KBM-7 (cell line): ENCODE measurements around the gene NUP205.

Source experiments
- DNase-seq: peaks from one replicate; pipeline ENCODE4 v3.0.0-alpha.2; 2015
- in situ Hi-C: fragments of 300-500 bp; cut with MboI; formaldehyde crosslinking; loops from 2 replicates; pipeline ENCODE4 v1.14.3; 2020; ENCODE audit warnings: low sequenced_read_pairs, low pct_unique_long_range_greater_than_20kb, mixed read lengths

The NUP205 gene

DNA sequence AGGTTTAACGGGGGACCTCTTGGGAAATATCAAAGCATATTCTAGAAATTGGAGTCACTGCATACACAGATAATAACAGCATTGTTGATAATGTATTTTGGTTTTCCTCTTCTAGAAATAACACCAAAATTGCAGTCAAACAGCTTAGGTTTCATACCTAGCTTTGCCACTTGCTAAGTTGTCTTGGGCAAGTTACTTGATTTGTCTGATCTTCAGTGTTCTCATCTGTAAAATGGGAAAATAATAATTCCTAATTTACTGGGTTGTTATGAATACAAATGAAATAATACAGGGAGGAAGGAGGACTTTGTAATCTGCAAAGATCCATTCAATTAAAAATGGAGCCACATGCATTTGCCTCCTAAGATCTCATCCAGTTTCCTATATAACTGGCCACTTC lies 20.3 kb upstream of the NUP205 start:
- in situ Hi-C loops, result no loop called here
- DNase-seq, result no peak

DNA sequence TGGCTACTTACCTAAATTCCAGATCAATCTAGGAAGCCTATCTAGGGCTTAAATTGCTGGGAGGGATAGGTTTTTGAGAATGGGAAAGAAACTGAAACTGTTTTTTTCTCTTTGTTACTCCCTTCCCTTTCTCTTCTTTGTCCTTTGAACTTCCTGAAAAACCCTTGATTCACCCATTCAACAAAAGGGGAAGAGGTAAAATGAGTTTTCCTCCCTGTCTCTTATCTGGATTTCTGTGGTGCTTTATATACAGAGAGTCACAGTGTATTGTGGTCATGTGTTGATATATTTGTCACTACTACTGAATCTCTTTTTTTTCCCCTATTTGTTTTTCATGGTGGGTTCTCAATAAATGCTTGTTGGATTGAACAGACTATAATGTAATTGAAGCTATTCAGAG lies 19.8 kb upstream of the NUP205 start:
- peak; percentile 68 for DNase-seq
- in situ Hi-C loops, result no loop called here

- in situ Hi-C loops, result no loop called here
- DNase-seq, result no peak
Observed at GRCh38 chr7:135538376-135538775, 19.3 kb upstream of the NUP205 start.

- DNase-seq, result no peak
- in situ Hi-C loops, result no loop called here
Observed at GRCh38 chr7:135539629-135540028, 18.1 kb upstream of the NUP205 start.

DNA sequence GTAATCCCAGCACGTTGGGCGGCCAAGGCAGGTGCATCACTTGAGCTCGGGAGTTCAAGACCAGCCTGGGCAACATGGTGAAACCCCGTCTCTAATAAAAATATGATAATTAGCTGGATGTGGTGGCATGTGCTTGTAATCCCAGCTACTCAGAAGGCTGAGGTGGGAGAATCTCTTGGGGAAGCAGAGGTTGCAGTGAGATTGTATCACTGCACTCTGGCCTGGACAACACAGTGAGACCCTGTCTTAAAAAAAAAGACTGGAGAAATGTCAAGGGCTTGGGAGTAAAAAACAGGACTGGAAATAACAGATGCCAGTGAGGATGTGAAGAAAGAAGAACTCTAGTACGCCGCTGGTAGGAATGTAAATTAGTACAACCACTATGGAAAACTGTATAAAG lies 16.7 kb upstream of the NUP205 start:
- in situ Hi-C loops, result no loop called here
- DNase-seq, result no peak

- in situ Hi-C loops, result no loop called here
Observed at GRCh38 chr7:135550196-135550595, 7.5 kb upstream of the NUP205 start.

GRCh38 chr7:135552148-135552547 lies 5.6 kb upstream of the NUP205 start:
- in situ Hi-C loops, result no loop called here

More at GRCh38 chr7:135550196-135550595, 7.5 kb upstream of the NUP205 start:
- DNase-seq, result no peak

DNA sequence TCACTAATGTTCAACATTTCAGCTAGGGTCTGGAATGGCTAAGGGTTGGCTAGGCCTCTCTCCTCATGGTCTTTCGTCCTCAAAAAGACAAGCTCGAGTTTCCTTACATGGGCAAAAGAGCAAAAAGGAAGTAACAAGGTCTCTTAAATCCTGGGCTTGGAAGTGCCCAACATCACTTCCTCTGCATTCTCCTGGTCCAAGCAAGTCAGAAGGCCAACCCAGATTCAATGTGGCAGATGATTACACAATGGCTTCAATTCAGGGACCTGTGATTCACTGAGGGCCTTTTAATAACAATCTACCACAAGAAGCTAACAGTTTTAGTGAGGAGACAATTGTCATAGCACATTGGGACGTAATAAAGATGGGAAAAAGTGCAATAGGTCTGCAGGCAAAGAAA lies 4.4 kb upstream of the NUP205 start:
- DNase-seq, result peak; percentile 23
- in situ Hi-C loops, result no loop called here

More at GRCh38 chr7:135552148-135552547, 5.6 kb upstream of the NUP205 start:
- DNase-seq, result no peak

DNA sequence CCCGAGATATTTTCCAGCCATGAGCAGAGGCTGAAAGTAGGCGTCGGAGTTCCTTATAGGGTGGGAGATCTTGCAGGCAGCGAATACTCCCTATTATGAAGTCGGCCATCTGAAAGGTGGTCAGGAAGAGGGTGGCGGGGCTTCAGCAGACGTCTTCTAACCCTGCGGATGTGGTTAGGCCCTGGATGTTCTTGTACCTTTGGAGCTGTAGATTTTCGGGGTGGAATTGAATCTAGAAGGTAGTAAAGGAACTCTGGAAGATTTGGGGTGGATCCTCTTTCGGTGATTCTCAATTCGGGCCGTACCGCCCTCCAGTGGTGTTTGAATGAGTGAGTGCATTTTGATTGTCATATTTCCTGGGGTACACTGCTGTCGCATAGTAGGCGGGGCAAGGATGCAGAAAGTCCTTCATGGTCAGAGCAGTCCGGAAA lies 635 bp downstream of the NUP205 start:
- DNase-seq, result peak; percentile 85
- in situ Hi-C loops, result no loop called here

DNA sequence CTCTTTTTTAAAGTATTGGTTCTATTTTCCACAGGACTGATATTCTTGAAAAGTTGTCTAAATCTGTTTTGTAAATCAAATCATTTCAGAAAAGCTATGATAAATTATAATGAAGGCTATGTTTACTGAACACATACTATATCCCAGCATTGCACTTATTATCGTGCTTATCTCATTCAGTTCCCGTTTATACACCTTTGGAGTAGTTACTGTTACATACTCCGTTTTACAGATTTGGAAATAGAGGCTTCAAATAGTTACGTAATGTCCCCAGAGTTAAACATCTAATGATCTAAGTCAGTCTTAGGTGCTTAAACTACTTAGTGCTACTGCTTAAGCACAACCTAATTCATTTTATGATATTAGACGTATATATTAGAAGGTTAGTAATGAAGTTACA lies 1.2 kb downstream of the NUP205 start:
- no peak for DNase-seq
- in situ Hi-C loops, result no loop called here

DNA sequence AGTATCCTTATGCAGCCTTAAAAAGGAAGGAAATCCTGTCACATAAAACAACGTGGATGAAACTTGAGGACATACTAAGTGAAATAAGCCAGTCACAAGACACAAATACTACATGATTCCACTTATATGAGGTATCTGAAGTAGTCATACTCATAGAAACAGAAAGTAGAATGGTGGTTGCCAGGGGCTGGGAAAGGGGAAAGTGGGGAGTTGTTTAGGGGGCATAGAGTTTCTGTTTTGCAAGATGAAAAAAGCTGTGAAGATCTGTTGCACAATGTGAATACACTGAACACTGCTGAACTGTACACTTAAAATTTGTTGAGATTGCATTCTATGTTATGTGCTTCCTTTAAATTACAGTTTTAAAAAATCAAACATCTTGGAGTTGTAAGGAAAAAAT lies 2.9 kb downstream of the NUP205 start:
- in situ Hi-C loops, result no loop called here
- no peak for DNase-seq

DNA sequence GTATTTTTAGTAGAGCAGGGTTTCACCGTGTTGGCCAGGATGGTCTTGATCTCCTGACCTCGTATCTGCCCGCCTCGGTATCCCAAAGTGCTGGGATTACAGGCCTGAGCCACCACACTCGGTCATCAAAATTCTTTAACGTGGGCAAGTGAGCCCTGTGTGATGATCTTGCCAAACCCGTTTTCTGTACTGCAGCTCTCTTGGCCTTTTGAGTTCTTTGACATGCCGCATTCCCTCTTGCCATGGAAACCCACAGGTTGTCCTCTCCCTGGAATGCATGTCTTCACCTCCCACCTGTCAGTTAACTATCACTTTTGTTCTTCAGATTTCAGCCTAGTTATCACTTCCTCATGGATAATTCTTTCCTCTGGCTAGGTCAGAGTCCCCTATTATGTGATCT lies 5.0 kb downstream of the NUP205 start:
- in situ Hi-C loops, result no loop called here
- no peak for DNase-seq

DNA sequence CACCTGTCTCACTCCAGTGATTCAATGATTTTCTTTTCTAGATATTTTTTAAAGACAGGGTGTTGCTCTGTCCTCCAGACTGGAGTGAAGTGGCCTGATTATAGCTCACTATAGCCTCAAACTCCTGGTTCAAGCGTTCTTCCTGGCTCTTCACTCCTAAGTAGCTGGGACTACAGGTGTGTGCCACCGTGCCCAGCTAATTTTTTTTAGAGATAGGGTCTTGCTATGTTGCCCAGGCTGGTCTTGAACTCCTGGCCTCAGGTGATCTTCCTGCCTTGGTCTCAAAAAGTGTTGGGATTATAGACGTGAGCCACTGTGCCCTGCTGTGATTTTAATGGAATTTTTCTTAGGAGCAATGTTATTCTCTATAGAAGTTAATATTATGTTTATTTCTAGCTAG lies 14.1 kb downstream of the NUP205 start:
- DNase-seq, result no peak
- in situ Hi-C loops, result no loop called here

- in situ Hi-C loops, result no loop called here
Observed at GRCh38 chr7:135573541-135573940, 15.8 kb downstream of the NUP205 start.

GRCh38 chr7:135575296-135575695 lies 17.6 kb downstream of the NUP205 start:
- in situ Hi-C loops, result no loop called here
- no peak for DNase-seq

More at GRCh38 chr7:135573541-135573940, 15.8 kb downstream of the NUP205 start:
- no peak for DNase-seq

DNA sequence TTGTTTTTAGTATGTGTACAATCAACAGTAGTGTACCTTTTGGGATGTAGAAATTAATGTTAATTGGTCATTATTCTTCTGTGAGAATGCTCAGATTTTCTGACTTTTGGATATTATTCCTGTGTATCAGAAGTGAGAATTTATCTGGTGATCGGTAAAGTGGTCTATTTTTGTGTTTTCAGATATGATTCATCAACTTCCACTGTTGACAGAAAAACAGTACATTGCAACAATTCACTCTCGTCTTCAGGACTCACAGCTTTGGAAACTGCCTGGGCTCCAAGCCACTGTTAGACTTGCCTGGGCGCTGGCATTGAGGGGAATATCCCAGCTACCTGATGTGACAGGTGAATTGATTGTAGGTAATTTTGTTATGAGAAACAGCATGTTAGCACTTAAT lies 20.9 kb downstream of the NUP205 start:
- DNase-seq, result no peak
- in situ Hi-C loops, result no loop called here

GRCh38 chr7:135584362-135585353 lies 26.9 kb downstream of the NUP205 start:
- no peak for DNase-seq
- in situ Hi-C loops, result no loop called here

DNA sequence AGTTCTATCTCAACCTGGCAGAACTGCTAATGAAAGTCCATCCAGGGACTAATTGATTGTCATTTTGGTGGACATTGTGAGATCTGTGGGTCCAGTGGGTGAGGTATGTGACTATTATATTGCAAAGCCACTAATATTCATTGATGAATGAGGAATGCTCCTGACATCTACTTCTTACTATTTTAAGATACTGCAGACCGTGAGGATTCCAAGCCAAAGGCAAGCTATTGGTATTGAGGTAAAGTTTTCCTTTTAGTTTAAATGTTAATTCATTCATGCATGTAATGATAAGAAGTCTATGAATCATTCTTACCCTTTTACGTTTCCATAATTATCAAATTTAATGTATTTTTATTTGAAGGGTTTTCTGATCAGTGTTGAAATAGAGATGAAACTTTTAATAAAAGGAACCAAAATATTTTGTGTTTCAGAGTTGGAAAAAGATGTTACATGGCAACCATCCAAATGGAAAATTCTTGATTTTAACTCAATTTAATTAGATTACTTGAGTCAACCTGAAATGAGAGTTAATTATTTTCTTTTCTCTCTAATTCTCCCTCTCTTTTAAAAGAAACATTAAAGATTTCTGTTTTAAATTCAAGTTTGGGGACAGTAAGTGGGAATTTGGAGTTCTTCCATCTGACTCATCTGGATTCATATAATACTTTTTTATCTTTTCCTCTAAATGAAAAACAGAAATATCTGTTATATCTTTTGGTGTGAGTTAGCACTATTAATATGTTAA lies 39.6 kb downstream of the NUP205 start:
- in situ Hi-C loops, result no loop called here
- no peak for DNase-seq

GRCh38 chr7:135597926-135598305 lies 40.2 kb downstream of the NUP205 start:
- in situ Hi-C loops, result no loop called here
- DNase-seq, result no peak

- in situ Hi-C loops, result no loop called here
- no peak for DNase-seq
Observed at GRCh38 chr7:135599471-135599870, 41.8 kb downstream of the NUP205 start.
